KMS-11 (cell line): ENCODE results near the gene CD34.

Experiments used
- H2AFZ ChIP-seq: fragments of 200-600 bp; sonication (generic); 2 replicates; pipeline ENCODE4 v1.6.1; 2016; ENCODE audit warnings: antibody characterized with exemption, mixed run types, low read depth
- H3K27ac ChIP-seq: fragments of 200-600 bp; sonication (generic); 2 replicates; pipeline ENCODE4 v1.6.1; 2016; ENCODE audit warnings: mild to moderate bottlenecking, mixed run types
- H3K27me3 ChIP-seq: fragments of 200-600 bp; sonication (generic); 2 replicates; pipeline ENCODE4 v1.6.1; 2017; ENCODE audit warnings: mild to moderate bottlenecking, low read depth, mixed run types, moderate library complexity; ENCODE audit not compliant: insufficient read depth
- H3K36me3 ChIP-seq: fragments of 200-600 bp; sonication (generic); 2 replicates; pipeline ENCODE4 v1.6.1; 2017; ENCODE audit warnings: mild to moderate bottlenecking, mixed run types; ENCODE audit not compliant: insufficient read depth
- H3K4me1 ChIP-seq: fragments of 200-600 bp; sonication (generic); 2 replicates; pipeline ENCODE4 v1.6.1; 2016; ENCODE audit warnings: mild to moderate bottlenecking, low read depth, mixed run types; ENCODE audit not compliant: poor library complexity, severe bottlenecking
- H3K4me2 ChIP-seq: fragments of 200-600 bp; sonication (generic); 2 replicates; pipeline ENCODE4 v1.7.0; 2016; ENCODE audit warnings: mild to moderate bottlenecking, mixed run types
- H3K4me3 ChIP-seq: fragments of 200-600 bp; sonication (generic); IDR thresholded peaks from 2 replicates; pipeline ENCODE4 v1.6.1; 2017; ENCODE audit warnings: low read depth, low read length, mixed read lengths; ENCODE audit not compliant: insufficient read depth
- H3K79me2 ChIP-seq: fragments of 200-600 bp; sonication (generic); 2 replicates; pipeline ENCODE4 v1.6.1; 2016; ENCODE audit warnings: low read depth, mixed run types; ENCODE audit not compliant: insufficient read depth
- H3K9ac ChIP-seq: fragments of 200-600 bp; sonication (generic); 2 replicates; pipeline ENCODE4 v1.6.1; 2016; ENCODE audit warnings: mild to moderate bottlenecking, mixed run types
- H4K20me1 ChIP-seq: fragments of 200-600 bp; sonication (generic); 2 replicates; pipeline ENCODE4 v1.6.1; 2016; ENCODE audit warnings: mild to moderate bottlenecking, mixed run types; ENCODE audit not compliant: insufficient read depth
- CTCF ChIP-seq: fragments of 200-600 bp; sonication (generic); conservative IDR thresholded peaks from 2 replicates; pipeline ENCODE4 v1.6.1; 2017; ENCODE audit warnings: low read depth, mild to moderate bottlenecking, antibody characterized with exemption, low read length, moderate library complexity, mixed read lengths

The CD34 gene

GRCh38 chr1:207887542-207888201 is 23.3 kb downstream of the CD34 start:
- no peak overlapping the region; the same call in 1 of the 2 replicates for H2AFZ ChIP-seq
- H3K4me3 ChIP-seq = no peak overlapping the region
- H3K9ac ChIP-seq = no peak overlapping the region
- H3K27ac ChIP-seq = no peak overlapping the region
- no peak for TF ChIP-seq CTCF
- H3K4me1 ChIP-seq = peaks cover 28% of the 10 kb centered on the region
- no peaks in the 10 kb centered on the region for H4K20me1 ChIP-seq
- H3K79me2 ChIP-seq = no peaks in the 10 kb centered on the region
- H3K36me3 ChIP-seq = no peaks in the 10 kb centered on the region
- H3K4me2 ChIP-seq = no peak overlapping the region
- H3K27me3 ChIP-seq = no peaks in the 10 kb centered on the region

GRCh38 chr1:207886227-207886626 is 24.7 kb downstream of the CD34 start:
- peaks cover 38% of the 10 kb centered on the region for H3K4me1 ChIP-seq
- no peak overlapping the region for H2AFZ ChIP-seq
- H3K9ac ChIP-seq = no peak overlapping the region
- no peaks in the 10 kb centered on the region for H3K36me3 ChIP-seq
- TF ChIP-seq CTCF = no peak
- no peaks in the 10 kb centered on the region for H3K27me3 ChIP-seq
- H3K4me2 ChIP-seq = no peak overlapping the region
- H3K79me2 ChIP-seq = no peaks in the 10 kb centered on the region
- no peak overlapping the region for H3K4me3 ChIP-seq
- H3K27ac ChIP-seq = no peak overlapping the region
- H4K20me1 ChIP-seq = no peaks in the 10 kb centered on the region

- TF ChIP-seq CTCF = peak; percentile 99
- Histone ChIP-seq H3K27ac (no peak overlapping the region), H3K36me3 (no peaks in the 10 kb centered on the region), H3K4me2 (peak overlapping the region; percentile 67; the same call in 1 of the 2 replicates), H3K4me1 (peaks cover 47% of the 10 kb centered on the region), H3K27me3 (no peaks in the 10 kb centered on the region), H3K9ac (no peak overlapping the region), H3K4me3 (no peak overlapping the region), H2AFZ (peak overlapping the region; percentile 82), H3K79me2 (no peaks in the 10 kb centered on the region), H4K20me1 (no peaks in the 10 kb centered on the region)
Measured at GRCh38 chr1:207885129-207886032, 25.5 kb downstream of the CD34 start.

GRCh38 chr1:207884266-207885029 is 26.5 kb downstream of the CD34 start:
- Histone ChIP-seq H3K36me3 (no peaks in the 10 kb centered on the region), H3K79me2 (no peaks in the 10 kb centered on the region), H3K4me3 (no peak overlapping the region), H3K27me3 (no peaks in the 10 kb centered on the region), H3K9ac (peak overlapping the region; percentile 30; the same call in 1 of the 2 replicates), H3K4me1 (peaks cover 49% of the 10 kb centered on the region), H2AFZ (peak overlapping the region; percentile 82), H3K4me2 (peak overlapping the region; percentile 67), H4K20me1 (no peaks in the 10 kb centered on the region), H3K27ac (peak overlapping the region; percentile 53)
- TF ChIP-seq CTCF = no peak
